CD4-positive, alpha-beta T cell (primary cell): Measurements from ENCODE around the gene KIF5C. TPM values are rescaled to one million over a fixed set of nuclear protein-coding genes. Genes with fewer than 3 reads are reported as not detected.

ENCODE experiments used
- ATAC-seq: fragments of 200-7000 bp; cut with Tn5 transposase; one replicate; pipeline ENCODE4 v1.10.0; 2022; ENCODE audit warnings: mild to moderate bottlenecking; ENCODE audit not compliant: poor library complexity
- CTCF ChIA-PET: fragments of 350-600 bp; sonication (Branson Sonifier 250); formaldehyde crosslinking; loops from one replicate; lab custom pipeline; 2021; ENCODE audit warnings: antibody characterized with exemption, inconsistent platforms; lab: Charles Lee
- POLR2A ChIA-PET: fragments of 350-600 bp; sonication (Branson Sonifier 250); formaldehyde crosslinking; loops from one replicate; lab custom pipeline; 2021; ENCODE audit warnings: antibody characterized with exemption, inconsistent platforms; lab: Charles Lee
- DNase-seq, 14 experiments: peaks; one replicate each; pipeline ENCODE4 v3.0.0-alpha.2; 2013 to 2020; ENCODE audit warnings: mixed read lengths in 2 of 14
- H3K27ac ChIP-seq, 2 donors: one replicate each; pipeline versions ENCODE4 v1.5.1 to v1.7.0; 2013; ENCODE audit warnings: low read length in 2 of 2, low read depth in 1 of 2, mild to moderate bottlenecking in 1 of 2
- H3K27me3 ChIP-seq, 2 experiments: 1 replicate in 1 of 2; 2 replicates in 1 of 2; pipeline versions ENCODE4 v1.6.1 to v1.7.0; 2013; ENCODE audit warnings: low read length in 2 of 2, control low read depth in 1 of 2, mild to moderate bottlenecking in 1 of 2, moderate library complexity in 1 of 2; ENCODE audit not compliant: insufficient read depth in 2 of 2, control insufficient read depth in 1 of 2
- H3K36me3 ChIP-seq: one replicate; pipeline ENCODE4 v1.6.1; 2013; ENCODE audit warnings: low read length, control low read depth; ENCODE audit not compliant: insufficient read depth
- H3K4me1 ChIP-seq: one replicate; pipeline ENCODE4 v1.6.1; 2013; ENCODE audit warnings: low read length, control low read depth; ENCODE audit not compliant: insufficient read depth
- H3K4me3 ChIP-seq: one replicate; pipeline ENCODE4 v1.5.1; 2013; ENCODE audit warnings: mild to moderate bottlenecking, low read length, moderate library complexity
- H3K9me3 ChIP-seq, 2 experiments: 1 replicate in 1 of 2; 2 replicates in 1 of 2; pipeline versions ENCODE4 v1.6.1 to v1.7.0; 2013; ENCODE audit warnings: low read length in 2 of 2, mild to moderate bottlenecking in 2 of 2, control low read depth in 1 of 2, moderate library complexity in 1 of 2; ENCODE audit not compliant: control insufficient read depth in 1 of 2, insufficient read depth in 1 of 2
- H3K27ac Mint-ChIP-seq: one replicate; pipeline ENCODE4 v1.8.0; 2020; ENCODE audit warnings: mixed read lengths
- H3K27me3 Mint-ChIP-seq: one replicate; pipeline ENCODE4 v1.8.0; 2021; ENCODE audit warnings: mixed read lengths
- H3K36me3 Mint-ChIP-seq: one replicate; pipeline ENCODE4 v1.8.0; 2021; ENCODE audit warnings: low read depth, mixed read lengths
- H3K4me1 Mint-ChIP-seq: one replicate; pipeline ENCODE4 v1.8.0; 2021; ENCODE audit warnings: low read depth, mixed read lengths
- H3K4me3 Mint-ChIP-seq: one replicate; pipeline ENCODE4 v1.8.0; 2020; ENCODE audit warnings: mild to moderate bottlenecking, mixed read lengths
- H3K9me3 Mint-ChIP-seq: one replicate; pipeline ENCODE4 v1.8.0; 2020; ENCODE audit warnings: mixed read lengths
- intact Hi-C, 2 experiments: fragments of 100-400 bp; cut with DNase I in 1 of 2; cut with micrococcal nuclease in 1 of 2; formaldehyde crosslinking; loops; one replicate each; pipeline versions ENCODE4 v1.15.1 to v1.9.0; 2023 to 2025; cut with DNase I, micrococcal nuclease
- total RNA-seq, 174 experiments: library from RNA in 2 of 174; stranded (reverse) in 2 of 174; gene quantifications; one replicate each; pipeline ENCODE4 v1.2.3 and lab custom pipeline; 2021 to 2026
- TF ChIP-seq, protein P1 (sequence below): fragments of 200-600 bp; IDR thresholded peaks from one replicate; pipeline ENCODE4 v1.8.0; 2022; ENCODE audit warnings: antibody characterized with exemption, mild to moderate bottlenecking

The KIF5C gene
- total RNA-seq, 2 experiments from 2014 or later, result 7.3 to 8.1 TPM

DNA sequence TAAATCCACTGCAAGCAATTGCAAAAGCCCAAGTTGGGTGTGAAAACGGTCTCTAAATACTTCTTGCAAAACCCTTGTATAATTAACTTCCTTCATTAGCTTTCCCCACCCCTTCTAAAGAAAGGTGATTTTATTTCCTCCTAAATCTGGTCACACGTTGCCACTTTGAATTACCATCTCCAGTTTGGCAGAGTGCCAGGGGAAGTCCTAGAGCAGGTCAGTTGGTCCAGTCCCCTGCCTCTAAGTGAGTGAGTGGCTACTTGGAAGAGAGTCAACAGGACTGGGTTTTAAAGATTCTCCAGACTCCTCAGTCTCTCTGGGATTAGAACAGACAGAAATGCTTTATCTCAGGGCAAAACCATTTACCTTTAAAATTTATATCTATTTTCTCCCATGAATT lies 144.7 kb downstream of the KIF5C start:
- no peak overlapping the region for H3K4me3 Mint-ChIP-seq
- H3K27ac Mint-ChIP-seq, result no peak overlapping the region
- Histone ChIP-seq H3K27me3 (no peaks in the 10 kb centered on the region), H3K36me3 (no peaks in the 10 kb centered on the region), H3K4me1 (peaks cover 3% of the 10 kb centered on the region), H3K4me3 (no peak overlapping the region), H3K9me3 (no peaks in the 10 kb centered on the region), H3K27ac (no peak overlapping the region)
- TF ChIP-seq, protein P1, sequence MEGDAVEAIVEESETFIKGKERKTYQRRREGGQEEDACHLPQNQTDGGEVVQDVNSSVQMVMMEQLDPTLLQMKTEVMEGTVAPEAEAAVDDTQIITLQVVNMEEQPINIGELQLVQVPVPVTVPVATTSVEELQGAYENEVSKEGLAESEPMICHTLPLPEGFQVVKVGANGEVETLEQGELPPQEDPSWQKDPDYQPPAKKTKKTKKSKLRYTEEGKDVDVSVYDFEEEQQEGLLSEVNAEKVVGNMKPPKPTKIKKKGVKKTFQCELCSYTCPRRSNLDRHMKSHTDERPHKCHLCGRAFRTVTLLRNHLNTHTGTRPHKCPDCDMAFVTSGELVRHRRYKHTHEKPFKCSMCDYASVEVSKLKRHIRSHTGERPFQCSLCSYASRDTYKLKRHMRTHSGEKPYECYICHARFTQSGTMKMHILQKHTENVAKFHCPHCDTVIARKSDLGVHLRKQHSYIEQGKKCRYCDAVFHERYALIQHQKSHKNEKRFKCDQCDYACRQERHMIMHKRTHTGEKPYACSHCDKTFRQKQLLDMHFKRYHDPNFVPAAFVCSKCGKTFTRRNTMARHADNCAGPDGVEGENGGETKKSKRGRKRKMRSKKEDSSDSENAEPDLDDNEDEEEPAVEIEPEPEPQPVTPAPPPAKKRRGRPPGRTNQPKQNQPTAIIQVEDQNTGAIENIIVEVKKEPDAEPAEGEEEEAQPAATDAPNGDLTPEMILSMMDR, result no peak
- CTCF ChIA-PET, result no interaction called here
- ATAC-seq (no peak), DNase-seq (no peak)
- H3K27me3 Mint-ChIP-seq, result no peaks in the 10 kb centered on the region
- no peaks in the 10 kb centered on the region for H3K36me3 Mint-ChIP-seq
- no peaks in the 10 kb centered on the region for H3K4me1 Mint-ChIP-seq
- intact Hi-C loops, result loop anchor here in 1 of 2 experiments (5.0 kb wide), 1 partner anchor 293 kb away; no protein-coding TSS in a partner anchor
- POLR2A ChIA-PET, result interaction anchor here (1.3 kb wide), 1 partner anchor 536 kb away, joined by 3 read pairs; no protein-coding TSS in a partner anchor
- H3K9me3 Mint-ChIP-seq, result no peaks in the 10 kb centered on the region

DNA sequence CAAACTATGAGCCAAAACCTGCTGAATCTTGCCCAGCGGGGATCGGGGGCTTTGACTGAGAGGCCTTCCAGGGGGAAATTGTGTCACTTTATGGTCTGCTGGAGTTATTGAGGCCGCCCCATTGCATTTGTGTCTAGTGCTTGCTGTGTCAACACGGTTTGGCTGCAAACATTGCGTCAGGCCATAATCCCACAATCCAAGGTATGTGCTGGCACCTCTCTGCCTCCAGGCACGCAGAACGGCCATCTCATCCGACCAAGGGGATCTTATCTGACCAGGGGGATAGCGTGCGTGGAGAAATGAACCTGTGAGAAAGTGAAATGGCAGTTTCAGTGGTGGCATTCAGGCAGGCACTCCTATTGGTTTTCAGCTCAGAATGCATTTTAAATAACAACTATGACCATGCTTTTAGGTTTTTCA lies 145.4 kb downstream of the KIF5C start:
- TF ChIP-seq, protein P1, result no peak
- H3K27me3 Mint-ChIP-seq, result no peaks in the 10 kb centered on the region
- no peak overlapping the region for H3K4me3 Mint-ChIP-seq
- Histone ChIP-seq H3K27ac (no peak overlapping the region), H3K9me3 (no peaks in the 10 kb centered on the region), H3K4me1 (peaks cover 3% of the 10 kb centered on the region), H3K27me3 (no peaks in the 10 kb centered on the region), H3K4me3 (no peak overlapping the region), H3K36me3 (no peaks in the 10 kb centered on the region)
- H3K4me1 Mint-ChIP-seq, result no peaks in the 10 kb centered on the region
- ChIA-PET POLR2A (interaction anchor here (1.3 kb wide), 1 partner anchor 535 kb away, joined by 3 read pairs; no protein-coding TSS in a partner anchor), CTCF (no interaction called here)
- intact Hi-C loops, result loop anchor here in 1 of 2 experiments (5.0 kb wide), 1 partner anchor 292 kb away; no protein-coding TSS in a partner anchor
- H3K9me3 Mint-ChIP-seq, result no peaks in the 10 kb centered on the region
- DNase-seq, result no peak
- ATAC-seq, result no peak
- H3K27ac Mint-ChIP-seq, result no peak overlapping the region
- H3K36me3 Mint-ChIP-seq, result no peaks in the 10 kb centered on the region

DNA sequence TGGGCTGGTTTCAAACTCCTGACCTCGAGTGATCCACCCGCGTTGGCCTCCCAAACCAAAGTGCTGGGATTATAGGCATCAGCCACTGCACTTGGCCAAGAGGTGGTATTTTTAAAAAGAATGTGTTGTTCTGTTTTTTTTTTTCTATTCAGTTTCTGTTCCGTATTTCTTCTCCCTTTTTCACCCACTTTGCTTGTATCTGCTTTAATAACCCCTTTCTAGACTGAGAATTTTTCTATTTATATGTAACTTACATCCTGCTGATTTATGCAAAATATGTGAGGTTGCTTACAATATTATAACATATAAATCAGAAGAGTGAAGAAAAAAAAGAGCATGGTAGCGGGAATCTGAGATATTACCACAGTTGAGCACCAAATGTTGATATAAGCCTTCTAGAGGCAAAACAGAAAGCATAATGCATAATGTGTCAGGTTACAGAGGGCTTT lies 146.3 kb downstream of the KIF5C start:
- no peaks in the 10 kb centered on the region for H3K9me3 ChIP-seq
- Mint-ChIP-seq H3K4me1 (no peaks in the 10 kb centered on the region), H3K27me3 (no peaks in the 10 kb centered on the region), H3K36me3 (no peaks in the 10 kb centered on the region), H3K27ac (no peak overlapping the region), H3K9me3 (no peaks in the 10 kb centered on the region), H3K4me3 (no peak overlapping the region)
- H3K4me1 ChIP-seq, result peaks cover 3% of the 10 kb centered on the region
- H3K36me3 ChIP-seq, result no peaks in the 10 kb centered on the region
- DNase-seq (no peak), ATAC-seq (no peak)
- TF ChIP-seq, protein P1, result no peak
- ChIA-PET POLR2A (no interaction called here), CTCF (no interaction called here)
- no peak overlapping the region for H3K4me3 ChIP-seq
- no peak overlapping the region for H3K27ac ChIP-seq
- intact Hi-C loops, result loop anchor here in 1 of 2 experiments (5.0 kb wide), 1 partner anchor 291 kb away; no protein-coding TSS in a partner anchor
- H3K27me3 ChIP-seq, result no peaks in the 10 kb centered on the region
